Gastroesophageal sphincter (tissue), 3 donors: ENCODE data around the gene CD276.

Experiments
- EP300 ChIP-seq: sonication (generic); formaldehyde crosslinking; IDR thresholded peaks from one replicate; pipeline ENCODE4 v1.6.1; 2017; ENCODE audit warnings: antibody characterized with exemption, mild to moderate bottlenecking
- POLR2A ChIP-seq, 2 donors: fragments of 450-650 bp; IDR thresholded peaks; one replicate each; pipeline ENCODE4 v1.6.1; 2017; ENCODE audit warnings: antibody characterized with exemption in 2 of 2, mild to moderate bottlenecking in 2 of 2, moderate library complexity in 1 of 2
- POLR2AphosphoS5 ChIP-seq: sonication (generic); formaldehyde crosslinking; IDR thresholded peaks from one replicate; pipeline ENCODE4 v1.6.1; 2017; ENCODE audit warnings: antibody characterized with exemption
- TF ChIP-seq, protein P1 (sequence below), 4 experiments: fragments of 200-600 bp in 2 of 4; fragments of 450-650 bp in 2 of 4; sonication (generic) in 1 of 4; IDR thresholded peaks; one replicate each; pipeline ENCODE4 v1.5.1; 2017 to 2019; ENCODE audit warnings: antibody characterized with exemption in 4 of 4, mild to moderate bottlenecking in 2 of 4, moderate library complexity in 2 of 4

DNA sequence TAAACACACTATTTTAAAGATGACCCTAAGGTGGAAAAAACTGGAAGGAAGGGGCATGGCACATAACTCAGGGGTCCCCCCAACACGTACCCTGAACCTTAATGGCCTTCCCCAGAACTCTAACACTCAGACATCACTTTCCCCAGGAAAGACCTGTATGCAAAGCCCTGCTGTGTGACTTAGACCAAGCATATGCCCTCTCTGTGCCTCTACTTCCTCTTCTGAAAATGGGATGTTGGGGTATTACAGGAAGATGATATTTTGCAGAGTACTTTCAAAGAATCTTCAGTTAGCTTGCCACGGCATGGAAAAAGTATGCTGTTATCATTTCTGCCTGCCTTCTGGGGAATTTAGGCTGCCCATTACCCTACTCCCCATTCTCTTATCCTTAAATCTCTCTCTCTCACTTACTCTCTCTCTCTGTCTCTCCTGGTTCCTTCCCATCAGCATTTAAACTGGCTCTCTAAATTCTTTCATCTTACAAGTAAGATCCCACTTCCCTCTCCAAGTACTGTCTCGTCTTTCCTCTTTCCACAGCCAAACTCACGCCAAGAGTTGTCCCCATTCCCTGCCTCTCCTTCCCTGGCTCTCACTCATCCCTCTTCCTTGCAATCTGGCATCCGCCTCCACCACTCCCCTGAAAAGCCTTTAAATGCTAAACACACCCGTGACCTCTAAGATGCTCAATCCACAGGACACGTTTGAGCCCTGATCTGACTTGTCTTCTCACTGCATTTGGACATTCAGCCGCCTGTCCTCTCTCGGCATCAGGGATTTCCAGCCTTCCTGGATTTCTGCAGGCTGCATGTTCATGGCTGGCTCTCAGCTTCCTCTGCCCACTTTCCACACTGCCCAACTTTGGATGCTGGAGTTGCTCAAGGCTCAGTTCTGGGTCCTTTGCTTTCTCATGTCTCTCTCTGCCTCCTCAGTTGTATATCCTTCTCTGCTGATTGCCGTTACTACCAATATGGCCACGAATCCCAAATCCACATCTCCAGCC lies 76.4 kb downstream of the CD276 start:
- TF ChIP-seq, protein P1, sequence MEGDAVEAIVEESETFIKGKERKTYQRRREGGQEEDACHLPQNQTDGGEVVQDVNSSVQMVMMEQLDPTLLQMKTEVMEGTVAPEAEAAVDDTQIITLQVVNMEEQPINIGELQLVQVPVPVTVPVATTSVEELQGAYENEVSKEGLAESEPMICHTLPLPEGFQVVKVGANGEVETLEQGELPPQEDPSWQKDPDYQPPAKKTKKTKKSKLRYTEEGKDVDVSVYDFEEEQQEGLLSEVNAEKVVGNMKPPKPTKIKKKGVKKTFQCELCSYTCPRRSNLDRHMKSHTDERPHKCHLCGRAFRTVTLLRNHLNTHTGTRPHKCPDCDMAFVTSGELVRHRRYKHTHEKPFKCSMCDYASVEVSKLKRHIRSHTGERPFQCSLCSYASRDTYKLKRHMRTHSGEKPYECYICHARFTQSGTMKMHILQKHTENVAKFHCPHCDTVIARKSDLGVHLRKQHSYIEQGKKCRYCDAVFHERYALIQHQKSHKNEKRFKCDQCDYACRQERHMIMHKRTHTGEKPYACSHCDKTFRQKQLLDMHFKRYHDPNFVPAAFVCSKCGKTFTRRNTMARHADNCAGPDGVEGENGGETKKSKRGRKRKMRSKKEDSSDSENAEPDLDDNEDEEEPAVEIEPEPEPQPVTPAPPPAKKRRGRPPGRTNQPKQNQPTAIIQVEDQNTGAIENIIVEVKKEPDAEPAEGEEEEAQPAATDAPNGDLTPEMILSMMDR (IDR thresholded peaks at IDR 0.05): no peak
- TF ChIP-seq POLR2A (IDR thresholded peaks at IDR 0.05) (no peak), POLR2AphosphoS5 (no peak), EP300 (no peak)
